Measurements from ENCODE around the gene CTNNAL1. TPM values are rescaled to one million over a fixed set of nuclear protein-coding genes. Genes with fewer than 3 reads are reported as not detected.

CTNNAL1 gene
- total and polyA plus RNA-seq, 9 of the 15 experiments (the other 6 are each of a cell fraction or from before 2014, with no cell fraction given), result 23.2 to 78.0 (median 46.7) TPM

- TF ChIP-seq HINFP (tag; conservative IDR thresholded peaks at IDR 0.05; ENCODE audit: low read depth), result no peak
- no peak for TF ChIP-seq LEF1 (IDR thresholded peaks at IDR 0.05)
- no peak for TF ChIP-seq ZNF75A (CRISPR knock-in tag; IDR thresholded peaks at IDR 0.05)
- peak; percentile 81 for TF ChIP-seq SP1 (CRISPR knock-in tag; IDR thresholded peaks at IDR 0.05)
- TF ChIP-seq YY1 (IDR thresholded peaks at IDR 0.05; ENCODE audit: borderline replicate concordance in 1 of 3, control insufficient read depth in 1 of 3, extremely low read depth in 1 of 3, insufficient read depth in 3 of 3, insufficient read length in 1 of 3, insufficient replicate concordance in 2 of 3, low read depth in 1 of 3, low read length in 2 of 3), result peak in 2 of 3 experiments; percentile 60 to 73
- no peak for TF ChIP-seq ZNF407 (IDR thresholded peaks at IDR 0.05; ENCODE audit: low read depth)
- TF ChIP-seq GMEB1 (CRISPR knock-in tag; IDR thresholded peaks at IDR 0.05), result peak; percentile 71
- TF ChIP-seq CGGBP1 (CRISPR knock-in tag; IDR thresholded peaks at IDR 0.05), result no peak
- TF ChIP-seq SNRNP70 (optimal IDR thresholded peaks at IDR 0.05; ENCODE audit: low read depth, low read length), result no peak
- TF ChIP-seq ZNF77 (CRISPR knock-in tag; IDR thresholded peaks at IDR 0.05), result no peak
- TF ChIP-seq CREB1 (IDR thresholded peaks at IDR 0.05), result peak; percentile 97
- TF ChIP-seq CREB1 (CRISPR knock-in tag; IDR thresholded peaks at IDR 0.05), result peak; percentile 98
- no peak for TF ChIP-seq EHMT2 (IDR thresholded peaks at IDR 0.05)
- peak; percentile 99 for TF ChIP-seq VEZF1 (CRISPR knock-in tag; IDR thresholded peaks at IDR 0.05)
- TF ChIP-seq CXXC5 (CRISPR knock-in tag; IDR thresholded peaks at IDR 0.05), result peak; percentile 91
Measured at GRCh38 chr9:108933718-108934322, 79.5 kb downstream of the CTNNAL1 start, which contains the start of gene ELP1 (continued).
